Erythroblast (primary cell): ENCODE data around the gene HPCAL1.

Experiments
- GATA1 ChIP-seq: IDR thresholded peaks from 2 replicates; pipeline ENCODE4 v1.6.1; 2011; ENCODE audit warnings: low read depth, mild to moderate bottlenecking, control low read depth, low read length, moderate library complexity
- POLR2A ChIP-seq: IDR thresholded peaks from 2 replicates; pipeline ENCODE4 v1.6.1; 2011; ENCODE audit warnings: mild to moderate bottlenecking, low read length

DNA sequence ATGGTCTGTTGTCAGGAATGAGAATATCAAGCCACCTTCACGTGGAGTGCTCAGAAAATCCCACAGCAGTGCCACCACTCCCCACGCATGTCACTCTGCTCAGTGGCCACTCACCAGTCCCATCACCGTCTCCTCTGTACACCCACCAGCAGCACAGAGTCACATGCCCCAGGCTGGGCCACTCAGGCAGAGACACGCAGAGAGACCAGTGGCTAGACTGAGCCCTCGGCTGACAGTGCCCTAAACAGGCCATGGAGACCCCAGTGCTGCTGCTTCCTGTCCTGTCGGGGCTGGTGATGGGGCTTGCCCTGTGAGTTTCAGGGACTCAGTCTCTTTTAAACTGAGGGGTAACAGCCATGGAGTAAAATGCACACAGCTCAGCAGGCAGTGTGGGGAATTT is 119.5 kb downstream of the HPCAL1 start:
- TF ChIP-seq POLR2A, result no peak
- TF ChIP-seq GATA1, result no peak
